GM12878 (cell line): ENCODE data around the gene METTL21C.

Source experiments
- CTCF ChIP-seq, 3 experiments: IDR thresholded peaks in 2 of 3; conservative IDR thresholded peaks in 1 of 3; 2 replicates each; pipeline ENCODE4 v1.5.1; 2011; ENCODE audit warnings: low read depth in 3 of 3, low read length in 3 of 3, mild to moderate bottlenecking in 3 of 3, control low read depth in 2 of 3, moderate library complexity in 2 of 3, inconsistent platforms in 1 of 3, mixed read lengths in 1 of 3; ENCODE audit not compliant: control insufficient read depth in 2 of 3, insufficient read depth in 1 of 3; ENCODE audit errors: extremely low read depth in 1 of 3
- ELK1 ChIP-seq: IDR thresholded peaks from 2 replicates; pipeline ENCODE4 v1.6.1; 2012; ENCODE audit warnings: low read depth, low read length, improper control_type of control experiment
- HDAC6 ChIP-seq: fragments of 200-600 bp; sonication (generic); IDR thresholded peaks from one replicate; pipeline ENCODE4 v1.8.0; 2017; ENCODE audit warnings: antibody characterized with exemption; ENCODE audit not compliant: unreplicated experiment
- IRF3 ChIP-seq: fragments of 450-650 bp; IDR thresholded peaks from 2 replicates; pipeline ENCODE4 v1.6.1; 2014; ENCODE audit warnings: mild to moderate bottlenecking
- MLLT1 ChIP-seq: fragments of 450-650 bp; IDR thresholded peaks from 2 replicates; pipeline ENCODE4 v1.6.1; 2016; ENCODE audit warnings: mild to moderate bottlenecking
- RAD21 ChIP-seq: IDR thresholded peaks from 2 replicates; pipeline ENCODE4 v1.6.1; 2011; ENCODE audit warnings: mild to moderate bottlenecking, low read depth, low read length, moderate library complexity; ENCODE audit not compliant: insufficient read depth
- TF ChIP-seq, protein P1 (sequence below): IDR thresholded peaks from 2 replicates; pipeline ENCODE4 v1.6.1; 2012; ENCODE audit warnings: mild to moderate bottlenecking, low read depth, low read length

- TF ChIP-seq MLLT1 (no peak), ELK1 (no peak), HDAC6 (no peak), CTCF (IDR thresholded peaks at IDR 0.05 in 2 of 3, conservative IDR thresholded peaks at IDR 0.05 in 1 of 3; ENCODE audit: control insufficient read depth in 2 of 3, extremely low read depth in 1 of 3, insufficient read depth in 1 of 3, low read depth in 3 of 3, low read length in 3 of 3) (no peak), RAD21 (no peak), IRF3 (no peak)
- TF ChIP-seq, protein P1, sequence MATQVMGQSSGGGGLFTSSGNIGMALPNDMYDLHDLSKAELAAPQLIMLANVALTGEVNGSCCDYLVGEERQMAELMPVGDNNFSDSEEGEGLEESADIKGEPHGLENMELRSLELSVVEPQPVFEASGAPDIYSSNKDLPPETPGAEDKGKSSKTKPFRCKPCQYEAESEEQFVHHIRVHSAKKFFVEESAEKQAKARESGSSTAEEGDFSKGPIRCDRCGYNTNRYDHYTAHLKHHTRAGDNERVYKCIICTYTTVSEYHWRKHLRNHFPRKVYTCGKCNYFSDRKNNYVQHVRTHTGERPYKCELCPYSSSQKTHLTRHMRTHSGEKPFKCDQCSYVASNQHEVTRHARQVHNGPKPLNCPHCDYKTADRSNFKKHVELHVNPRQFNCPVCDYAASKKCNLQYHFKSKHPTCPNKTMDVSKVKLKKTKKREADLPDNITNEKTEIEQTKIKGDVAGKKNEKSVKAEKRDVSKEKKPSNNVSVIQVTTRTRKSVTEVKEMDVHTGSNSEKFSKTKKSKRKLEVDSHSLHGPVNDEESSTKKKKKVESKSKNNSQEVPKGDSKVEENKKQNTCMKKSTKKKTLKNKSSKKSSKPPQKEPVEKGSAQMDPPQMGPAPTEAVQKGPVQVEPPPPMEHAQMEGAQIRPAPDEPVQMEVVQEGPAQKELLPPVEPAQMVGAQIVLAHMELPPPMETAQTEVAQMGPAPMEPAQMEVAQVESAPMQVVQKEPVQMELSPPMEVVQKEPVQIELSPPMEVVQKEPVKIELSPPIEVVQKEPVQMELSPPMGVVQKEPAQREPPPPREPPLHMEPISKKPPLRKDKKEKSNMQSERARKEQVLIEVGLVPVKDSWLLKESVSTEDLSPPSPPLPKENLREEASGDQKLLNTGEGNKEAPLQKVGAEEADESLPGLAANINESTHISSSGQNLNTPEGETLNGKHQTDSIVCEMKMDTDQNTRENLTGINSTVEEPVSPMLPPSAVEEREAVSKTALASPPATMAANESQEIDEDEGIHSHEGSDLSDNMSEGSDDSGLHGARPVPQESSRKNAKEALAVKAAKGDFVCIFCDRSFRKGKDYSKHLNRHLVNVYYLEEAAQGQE: no peak
Observed at GRCh38 chr13:102679449-102680132, 15.3 kb downstream of the METTL21C start.
